DND-41 (cell line): Measurements from ENCODE around the gene FIG4.

Source experiments
- ATAC-seq: fragments of 200-7000 bp; cut with Tn5 transposase; 3 replicates; pipeline ENCODE4 v1.9.1; 2021; ENCODE audit warnings: low read depth; ENCODE audit not compliant: insufficient read depth
- DNase-seq: peaks from one replicate; pipeline ENCODE4 v3.0.0-alpha.2; 2020
- H2AFZ ChIP-seq: 2 replicates; pipeline ENCODE4 v1.6.0; 2012; ENCODE audit warnings: low read depth, low read length
- H3K27ac ChIP-seq: 2 replicates; pipeline ENCODE4 v1.5.1; 2012; ENCODE audit warnings: low read length, inconsistent platforms
- H3K27me3 ChIP-seq: fragments of 200-600 bp; sonication (generic); 2 replicates; pipeline ENCODE4 v1.6.0; 2012; ENCODE audit warnings: low read length, mild to moderate bottlenecking, inconsistent platforms; ENCODE audit not compliant: insufficient read depth, poor library complexity
- H3K36me3 ChIP-seq: 2 replicates; pipeline ENCODE4 v1.5.1; 2012; ENCODE audit warnings: low read length, inconsistent platforms; ENCODE audit not compliant: insufficient read depth
- H3K4me1 ChIP-seq: 2 replicates; pipeline ENCODE4 v1.5.1; 2012; ENCODE audit warnings: mild to moderate bottlenecking, low read length; ENCODE audit not compliant: insufficient read depth
- H3K4me2 ChIP-seq: 2 replicates; pipeline ENCODE4 v1.6.0; 2012; ENCODE audit warnings: mild to moderate bottlenecking, moderate library complexity, low read length, inconsistent platforms; ENCODE audit not compliant: insufficient read depth
- H3K4me3 ChIP-seq, 2 experiments: fragments of 200-600 bp in 1 of 2; shearing (Covaris generic) in 1 of 2; 2 replicates each; pipeline ENCODE4 v1.5.1; 2012 to 2016; ENCODE audit warnings: inconsistent platforms in 2 of 2, low read length in 2 of 2, mild to moderate bottlenecking in 2 of 2, low read depth in 1 of 2, moderate library complexity in 1 of 2
- H3K79me2 ChIP-seq: 2 replicates; pipeline ENCODE4 v1.6.0; 2012; ENCODE audit warnings: low read length, inconsistent platforms; ENCODE audit not compliant: insufficient read depth
- H3K9ac ChIP-seq: 2 replicates; pipeline ENCODE4 v1.6.0; 2012; ENCODE audit warnings: low read depth, mild to moderate bottlenecking, inconsistent platforms, low read length, moderate library complexity
- H3K9me3 ChIP-seq: 2 replicates; pipeline ENCODE4 v1.5.1; 2012; ENCODE audit warnings: low read length, moderate library complexity, mild to moderate bottlenecking, inconsistent platforms; ENCODE audit not compliant: insufficient read depth, severe bottlenecking
- H4K20me1 ChIP-seq: 2 replicates; pipeline ENCODE4 v1.6.0; 2012; ENCODE audit warnings: low read length; ENCODE audit not compliant: insufficient read depth
- CTCF ChIP-seq: IDR thresholded peaks from 2 replicates; pipeline ENCODE4 v1.5.1; 2012; ENCODE audit warnings: borderline replicate concordance, low read length, moderate library complexity, mild to moderate bottlenecking; ENCODE audit not compliant: poor library complexity, severe bottlenecking; ENCODE audit errors: extremely low read depth
- EZH2 ChIP-seq: IDR thresholded peaks from 3 replicates; pipeline ENCODE4 v1.6.1; 2012; ENCODE audit warnings: borderline replicate concordance, low read depth, mild to moderate bottlenecking, moderate library complexity, low read length, inconsistent platforms; ENCODE audit not compliant: severe bottlenecking

FIG4 gene

GRCh38 chr6:109714611-109715010 is 23.5 kb downstream of the FIG4 start:
- Histone ChIP-seq H3K4me1 (no peaks in the 10 kb centered on the region), H3K9ac (no peak overlapping the region), H3K4me3 (no peak overlapping the region), H3K27me3 (no peaks in the 10 kb centered on the region), H2AFZ (no peak overlapping the region), H3K79me2 (no peaks in the 10 kb centered on the region), H3K9me3 (no peaks in the 10 kb centered on the region), H3K27ac (no peak overlapping the region), H3K4me2 (no peak overlapping the region), H4K20me1 (peaks cover 14% of the 10 kb centered on the region; the same call in 1 of the 2 replicates), H3K36me3 (no peaks in the 10 kb centered on the region)
- TF ChIP-seq CTCF (no peak), EZH2 (no peak)
- no peak for DNase-seq
- ATAC-seq: no peak

GRCh38 chr6:109715616-109716015 is 24.5 kb downstream of the FIG4 start:
- H3K27ac ChIP-seq: no peak overlapping the region
- ATAC-seq: no peak
- H3K9me3 ChIP-seq: no peaks in the 10 kb centered on the region
- TF ChIP-seq CTCF (no peak), EZH2 (no peak)
- no peaks in the 10 kb centered on the region for H3K27me3 ChIP-seq
- H3K4me2 ChIP-seq: no peak overlapping the region
- H3K4me3 ChIP-seq: no peak overlapping the region
- H3K36me3 ChIP-seq: no peaks in the 10 kb centered on the region
- H2AFZ ChIP-seq: no peak overlapping the region
- no peaks in the 10 kb centered on the region for H3K79me2 ChIP-seq
- H4K20me1 ChIP-seq: peaks cover 14% of the 10 kb centered on the region; the same call in 1 of the 2 replicates
- H3K4me1 ChIP-seq: no peaks in the 10 kb centered on the region
- DNase-seq: no peak
- H3K9ac ChIP-seq: no peak overlapping the region

GRCh38 chr6:109717971-109718370 is 26.9 kb downstream of the FIG4 start:
- Histone ChIP-seq H2AFZ (no peak overlapping the region), H3K4me1 (no peaks in the 10 kb centered on the region), H3K4me2 (no peak overlapping the region), H3K27ac (no peak overlapping the region), H3K79me2 (no peaks in the 10 kb centered on the region), H3K9ac (no peak overlapping the region), H3K36me3 (no peaks in the 10 kb centered on the region), H3K27me3 (no peaks in the 10 kb centered on the region), H3K9me3 (no peaks in the 10 kb centered on the region), H3K4me3 (no peak overlapping the region), H4K20me1 (peaks cover 11% of the 10 kb centered on the region; the same call in 1 of the 2 replicates)
- no peak for TF ChIP-seq CTCF
- TF ChIP-seq EZH2: no peak
- DNase-seq (no peak), ATAC-seq (no peak)

- Histone ChIP-seq H3K27me3 (no peaks in the 10 kb centered on the region), H3K27ac (no peak overlapping the region), H3K9ac (no peak overlapping the region), H4K20me1 (0 out of 2 replicates have a peak, but pooled peaks cover 2% of the 10 kb centered on the region), H3K36me3 (no peaks in the 10 kb centered on the region), H3K79me2 (no peaks in the 10 kb centered on the region), H3K4me1 (no peaks in the 10 kb centered on the region), H3K9me3 (no peaks in the 10 kb centered on the region), H2AFZ (no peak overlapping the region), H3K4me3 (no peak overlapping the region), H3K4me2 (no peak overlapping the region)
- ATAC-seq (no peak), DNase-seq (no peak)
- no peak for TF ChIP-seq CTCF
- no peak for TF ChIP-seq EZH2
These were observed 27.9 kb downstream of the FIG4 start for GRCh38 chr6:109718991-109719390.
